Right cardiac atrium (tissue), 5 donors: ENCODE data around the gene KCNIP3. TPM values are rescaled to one million over a fixed set of nuclear protein-coding genes. Genes with fewer than 3 reads are reported as not detected.

ENCODE experiments used
- ATAC-seq, 2 donors: fragments of 200-7000 bp; cut with Tn5 transposase; one replicate each; pipeline versions ENCODE4 v1.8.0 to v1.9.1; 2020; ENCODE audit warnings: moderate library complexity in 2 of 2, mild to moderate bottlenecking in 1 of 2
- DNase-seq, 3 donors: peaks; one replicate each; pipeline ENCODE4 v3.0.0-alpha.2; 2020
- H3K27ac ChIP-seq: one replicate; pipeline ENCODE4 v1.5.1; 2013; ENCODE audit warnings: mild to moderate bottlenecking, low read length, control low read depth, moderate library complexity
- H3K27me3 ChIP-seq: one replicate; pipeline ENCODE4 v1.6.1; 2013; ENCODE audit not compliant: control insufficient read depth, insufficient read depth
- H3K4me1 ChIP-seq: one replicate; pipeline ENCODE4 v1.6.1; 2013; ENCODE audit warnings: low read length; ENCODE audit not compliant: control insufficient read depth, insufficient read depth
- H3K4me3 ChIP-seq: one replicate; pipeline ENCODE4 v1.5.1; 2013; ENCODE audit warnings: low read length, control low read depth
- H3K9me3 ChIP-seq: one replicate; pipeline ENCODE4 v1.6.1; 2013; ENCODE audit warnings: low read length; ENCODE audit not compliant: control insufficient read depth
- whole genome bisulfite sequencing: extraction: QIAGEN DNeasy Blood & Tissue Kit; methylation state at CpG from one replicate; pipeline ENCODE4 v1.1.7; 2013; 5-methylcytosine and 5-hydroxymethylcytosine counted together
- intact Hi-C, 4 donors: fragments of 100-400 bp; cut with DNase I; formaldehyde crosslinking; loops; one replicate each; pipeline versions ENCODE4 v1.11.0 to v1.14.0; 2022 to 2023
- polyA plus RNA-seq: library from polyadenylated mRNA; stranded (reverse); fragments of 200-250 nt; gene quantifications from one replicate; pipeline ENCODE4 v1.2.3, GENCODE V29; 2013
- total RNA-seq, 4 donors: library from RNA; stranded (reverse); fragmentation: NEBNext Ultra II Directional; extraction: Animal tissue kit (Norgen Biotek cat#: 25700); gene quantifications; one replicate each; pipeline ENCODE4 v1.2.1, GENCODE V29; 2021
- donor health status: healthy with polysubstance abuse.
- donor health status: DM: no; HTN: yes; CAD: no.
- donor health status: DM: no; HTN: no; CAD: no.
- donor health status: DM: no; HTN: yes; CAD: no; lungs with severe emphysema.
- donor health status: DM: yes; HTN: yes; CAD: no.

Gene KCNIP3
- total and polyA plus RNA-seq, 5 donors, result 1.9 to 5.9 (median 3.4) TPM

GRCh38 chr2:95298486-95299111 lies 1.5 kb downstream of the KCNIP3 start:
- Histone ChIP-seq H3K4me3 (no peak overlapping the region), H3K27ac (no peak overlapping the region), H3K9me3 (no peaks in the 10 kb centered on the region), H3K27me3 (no peaks in the 10 kb centered on the region), H3K4me1 (no peaks in the 10 kb centered on the region)
- DNase-seq, result no peak
- WGBS, result 87% methylated on average over 9 of the region's 9 CpGs
- ATAC-seq, result no peak
- intact Hi-C loops, result no loop called here

- no peaks in the 10 kb centered on the region for H3K27me3 ChIP-seq
- H3K4me3 ChIP-seq, result no peak overlapping the region
- H3K27ac ChIP-seq, result no peak overlapping the region
- DNase-seq, result no peak
- intact Hi-C loops, result no loop called here
- no peak for ATAC-seq
- H3K9me3 ChIP-seq, result no peaks in the 10 kb centered on the region
- WGBS, result 75% methylated on average over 9 of the region's 9 CpGs
- H3K4me1 ChIP-seq, result no peaks in the 10 kb centered on the region
Measured at GRCh38 chr2:95299961-95300360, 2.8 kb downstream of the KCNIP3 start.

GRCh38 chr2:95300450-95300849 lies 3.3 kb downstream of the KCNIP3 start:
- no peak overlapping the region for H3K27ac ChIP-seq
- no peak overlapping the region for H3K4me3 ChIP-seq
- H3K4me1 ChIP-seq, result no peaks in the 10 kb centered on the region
- intact Hi-C loops, result no loop called here
- ATAC-seq (no peak), DNase-seq (no peak)
- WGBS, result 35% methylated on average over 11 of the region's 11 CpGs
- H3K9me3 ChIP-seq, result no peaks in the 10 kb centered on the region
- no peaks in the 10 kb centered on the region for H3K27me3 ChIP-seq

DNA sequence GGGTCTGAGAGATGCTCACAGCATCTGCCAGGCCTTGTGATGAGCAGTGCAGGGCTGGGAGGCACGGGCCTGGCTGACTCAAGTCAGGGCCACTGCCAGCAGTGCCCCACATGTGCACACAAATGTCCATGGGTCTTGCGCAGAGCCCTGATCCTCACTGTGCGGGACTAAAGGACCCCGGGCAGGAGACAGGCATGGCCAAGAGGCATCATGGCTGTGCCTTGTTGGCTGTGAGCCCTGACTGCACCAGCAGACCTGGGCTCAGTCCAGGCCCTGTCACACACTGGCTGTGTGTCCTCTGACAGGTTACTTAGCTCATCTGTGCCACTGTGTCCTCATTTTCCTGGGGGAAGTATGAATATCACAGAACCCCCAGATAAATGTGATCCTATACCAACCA lies 4.0 kb downstream of the KCNIP3 start:
- Histone ChIP-seq H3K27me3 (no peaks in the 10 kb centered on the region), H3K4me3 (no peak overlapping the region), H3K27ac (no peak overlapping the region), H3K9me3 (no peaks in the 10 kb centered on the region), H3K4me1 (no peaks in the 10 kb centered on the region)
- 84% methylated on average over 4 of the region's 4 CpGs for WGBS
- ATAC-seq, result no peak
- intact Hi-C loops, result no loop called here
- no peak for DNase-seq

DNA sequence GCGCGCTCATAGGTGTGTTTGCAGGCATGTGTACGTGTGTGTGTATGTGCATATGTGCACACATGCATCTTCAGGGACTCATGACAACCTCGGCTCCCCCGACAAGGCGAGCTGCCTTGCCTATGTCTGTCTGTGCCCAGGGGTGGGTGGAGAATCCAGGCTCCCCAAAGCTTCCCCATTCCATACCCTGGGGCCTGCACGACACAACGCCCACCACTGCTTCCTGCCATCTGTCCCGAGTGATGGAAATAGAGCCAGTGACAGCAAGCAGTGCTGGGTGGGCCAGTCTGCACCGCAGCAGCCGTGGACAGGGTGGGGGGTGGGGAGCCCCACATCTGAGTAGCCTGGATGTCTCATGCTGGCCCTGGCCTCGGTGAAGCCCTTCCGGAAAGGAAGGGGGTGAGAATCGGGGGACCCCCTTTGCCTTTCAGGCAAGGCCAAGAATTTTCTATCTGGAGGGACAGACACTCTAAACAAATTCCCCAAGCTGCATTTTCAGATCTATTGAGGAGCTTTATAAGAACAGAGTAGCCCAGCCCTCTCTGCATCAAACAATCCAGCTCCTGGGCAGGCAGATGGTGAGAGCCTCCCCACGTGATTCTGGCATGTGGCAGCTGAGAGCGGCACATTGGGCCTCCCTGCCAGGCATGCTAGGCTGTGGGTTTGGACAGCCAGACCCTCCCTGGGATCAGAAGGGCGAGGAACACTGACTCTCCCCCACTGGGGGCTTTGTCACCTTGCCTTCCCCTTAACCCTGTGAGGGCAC lies 4.9 kb downstream of the KCNIP3 start:
- ATAC-seq (no peak), DNase-seq (peak in 1 of 3 donors; percentile 36)
- H3K27ac ChIP-seq, result no peak overlapping the region
- H3K27me3 ChIP-seq, result no peaks in the 10 kb centered on the region
- no peaks in the 10 kb centered on the region for H3K4me1 ChIP-seq
- no peaks in the 10 kb centered on the region for H3K9me3 ChIP-seq
- H3K4me3 ChIP-seq, result no peak overlapping the region
- 65% methylated on average over 17 of the region's 17 CpGs for WGBS
- intact Hi-C loops, result no loop called here

- no peaks in the 10 kb centered on the region for H3K4me1 ChIP-seq
- no peak for ATAC-seq
- 77% methylated on average over 19 of the region's 19 CpGs for WGBS
- peak in 1 of 3 donors; percentile 36 for DNase-seq
- H3K4me3 ChIP-seq, result no peak overlapping the region
- H3K27ac ChIP-seq, result no peak overlapping the region
- H3K27me3 ChIP-seq, result no peaks in the 10 kb centered on the region
- intact Hi-C loops, result no loop called here
- H3K9me3 ChIP-seq, result no peaks in the 10 kb centered on the region
Measured at GRCh38 chr2:95303191-95303919, 6.2 kb downstream of the KCNIP3 start.

DNA sequence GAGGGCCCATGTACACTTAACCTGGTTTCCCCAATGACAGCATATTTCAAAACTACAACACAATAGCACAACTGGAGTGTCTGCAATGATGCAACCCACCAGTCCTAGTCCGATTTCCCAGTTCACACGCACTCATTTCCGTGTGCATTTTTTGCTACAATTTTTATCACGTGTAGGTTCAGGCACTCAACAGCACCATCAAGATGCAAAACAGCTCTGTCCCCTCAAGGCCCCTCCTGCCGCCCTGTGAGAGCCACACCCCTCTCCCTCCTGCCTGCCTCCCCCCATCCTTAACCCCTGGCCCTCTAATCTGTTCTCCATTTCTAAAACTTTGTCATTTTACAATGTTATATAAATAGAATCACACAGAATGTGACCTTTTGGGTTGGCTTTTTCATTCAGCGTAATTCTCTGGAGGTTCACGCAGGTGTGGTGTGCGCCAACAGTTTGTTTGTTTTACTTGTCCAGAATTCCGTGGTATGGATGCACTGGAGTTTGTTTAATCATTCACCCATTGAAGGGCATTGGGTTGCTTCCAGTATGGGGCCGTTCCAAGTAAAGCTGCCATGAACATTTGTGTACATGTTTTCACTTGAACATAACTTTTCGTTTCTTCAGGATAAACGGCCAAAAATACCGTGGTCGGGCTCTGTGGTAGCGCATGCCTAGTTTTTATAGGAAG lies 8.4 kb downstream of the KCNIP3 start:
- Histone ChIP-seq H3K4me1 (no peaks in the 10 kb centered on the region), H3K4me3 (no peak overlapping the region), H3K27me3 (no peaks in the 10 kb centered on the region), H3K9me3 (no peaks in the 10 kb centered on the region), H3K27ac (no peak overlapping the region)
- DNase-seq (peak in 1 of 3 donors; percentile 14), ATAC-seq (no peak)
- intact Hi-C loops, result no loop called here
- 68% methylated on average over 15 of the region's 15 CpGs for WGBS

DNA sequence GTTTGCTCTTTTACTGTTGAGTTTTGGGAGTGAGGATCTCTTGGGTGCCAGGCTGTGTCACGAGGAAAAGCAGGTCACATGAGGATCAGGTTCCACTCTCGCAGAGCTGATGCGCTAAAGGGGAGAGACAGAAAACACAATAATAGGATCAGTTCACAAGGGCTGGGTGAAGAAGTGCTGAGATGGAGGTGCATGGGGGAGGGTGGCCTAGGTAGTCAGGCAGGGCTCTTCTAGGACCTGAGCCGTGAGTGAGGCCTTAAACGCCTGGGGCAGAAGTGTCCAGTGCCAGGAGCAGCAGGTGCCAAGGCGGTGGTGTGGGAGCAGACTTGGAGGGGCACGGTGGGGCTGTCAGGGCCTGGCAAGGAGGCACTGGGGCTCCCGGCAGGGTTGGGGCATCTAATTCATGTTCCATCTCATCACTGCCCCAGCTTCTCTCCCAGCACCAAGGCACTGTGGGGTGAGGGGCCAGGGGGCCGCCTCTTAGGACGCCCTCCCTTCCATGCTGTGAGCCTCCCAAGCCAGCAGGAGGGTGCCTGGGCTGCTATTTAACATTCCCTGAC lies 9.3 kb downstream of the KCNIP3 start:
- WGBS, result 80% methylated on average over 10 of the region's 10 CpGs
- intact Hi-C loops, result no loop called here
- Histone ChIP-seq H3K9me3 (no peaks in the 10 kb centered on the region), H3K27ac (no peak overlapping the region), H3K4me3 (no peak overlapping the region), H3K27me3 (no peaks in the 10 kb centered on the region), H3K4me1 (no peaks in the 10 kb centered on the region)
- DNase-seq (peak in 1 of 3 donors; percentile 17), ATAC-seq (no peak)

DNA sequence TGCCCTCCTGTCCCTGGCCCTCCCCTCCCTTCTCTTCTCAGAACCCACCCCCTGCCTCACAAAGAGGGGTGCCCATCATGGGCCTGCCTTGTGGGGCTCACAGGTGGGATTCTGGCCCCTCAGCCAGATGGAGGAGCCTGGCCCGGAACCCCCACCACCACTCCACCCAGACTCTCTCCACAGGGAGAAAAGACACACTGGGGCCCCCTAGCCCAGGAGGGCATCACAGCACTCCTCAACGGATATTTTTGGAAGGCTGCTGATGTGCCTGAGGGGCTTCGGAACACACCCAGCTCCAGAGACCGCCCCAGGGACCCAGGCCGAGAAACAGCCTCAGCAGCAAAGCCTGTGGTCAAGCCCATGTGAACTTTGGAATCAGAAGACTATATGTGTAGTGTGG lies 9.9 kb downstream of the KCNIP3 start:
- intact Hi-C loops, result no loop called here
- Histone ChIP-seq H3K9me3 (no peaks in the 10 kb centered on the region), H3K27ac (no peak overlapping the region), H3K4me3 (no peak overlapping the region), H3K4me1 (no peaks in the 10 kb centered on the region), H3K27me3 (no peaks in the 10 kb centered on the region)
- peak in 1 of 3 donors; percentile 13 for DNase-seq
- 80% methylated on average over 5 of the region's 5 CpGs for WGBS
- ATAC-seq, result no peak

- H3K9me3 ChIP-seq, result no peaks in the 10 kb centered on the region
- no peak for DNase-seq
- WGBS, result 78% methylated on average over 8 of the region's 8 CpGs
- no peaks in the 10 kb centered on the region for H3K27me3 ChIP-seq
- intact Hi-C loops, result no loop called here
- H3K27ac ChIP-seq, result no peak overlapping the region
- no peak for ATAC-seq
- no peaks in the 10 kb centered on the region for H3K4me1 ChIP-seq
- H3K4me3 ChIP-seq, result no peak overlapping the region
Measured at GRCh38 chr2:95307878-95308277, 10.7 kb downstream of the KCNIP3 start.
